ENCODE measurements around the gene RERE.
A peak's percentile ranks its signal among the peaks of the same experiment; 100 is the strongest.
"Not testable (repeated sequence)": the region's sequence is repeated elsewhere in the genome, so short reads cannot be mapped to it uniquely, and the experiment has no call there.

The RERE gene

GRCh38 chr1:8619917-8620502 is 197.4 kb downstream of the RERE start:
- not testable (repeated sequence) for H3K4me3 ChIP-seq (replicated peaks; ENCODE audit: low read depth, low read length)

GRCh38 chr1:8619419-8619818 is 198.0 kb downstream of the RERE start:
- DNase-seq (ENCODE audit: low read depth); H3K4me3 ChIP-seq (replicated peaks; ENCODE audit: low read depth, low read length): not testable (repeated sequence)

More at GRCh38 chr1:8619917-8620502, 197.4 kb downstream of the RERE start:
- DNase-seq (ENCODE audit: low read depth), result not testable (repeated sequence)

- not testable (repeated sequence) for H3K4me3 ChIP-seq (replicated peaks; ENCODE audit: low read depth, low read length)
- peak; percentile 32 for TF ChIP-seq CTCF (IDR thresholded peaks at IDR 0.05; ENCODE audit: low read length, missing control alignments)
- peak; percentile 83 for DNase-seq (ENCODE audit: low read depth)
These were observed 200.6 kb downstream of the RERE start for GRCh38 chr1:8616791-8617190.

GRCh38 chr1:8611634-8612515 is 205.6 kb downstream of the RERE start:
- H3K4me3 ChIP-seq (replicated peaks; ENCODE audit: low read depth, low read length); DNase-seq (ENCODE audit: low read depth): not testable (repeated sequence)

- no peak for DNase-seq (ENCODE audit: low read depth)
- TF ChIP-seq CTCF (IDR thresholded peaks at IDR 0.05; ENCODE audit: low read length, missing control alignments), result no peak
- H3K4me3 ChIP-seq (replicated peaks; ENCODE audit: low read depth, low read length), result no peak overlapping the region
These were observed 209.5 kb downstream of the RERE start for GRCh38 chr1:8607906-8608305.

GRCh38 chr1:8604041-8604945 is 213.1 kb downstream of the RERE start:
- TF ChIP-seq CTCF (IDR thresholded peaks at IDR 0.05; ENCODE audit: low read length, missing control alignments), result no peak
- no peak overlapping the region for H3K4me3 ChIP-seq (replicated peaks; ENCODE audit: low read depth, low read length)
- DNase-seq (ENCODE audit: low read depth), result no peak

GRCh38 chr1:8603220-8603616 is 214.2 kb downstream of the RERE start:
- peak; percentile 75 for DNase-seq (ENCODE audit: low read depth)
- no peak overlapping the region for H3K4me3 ChIP-seq (replicated peaks; ENCODE audit: low read depth, low read length)
- no peak for TF ChIP-seq CTCF (IDR thresholded peaks at IDR 0.05; ENCODE audit: low read length, missing control alignments)

- TF ChIP-seq CTCF (IDR thresholded peaks at IDR 0.05; ENCODE audit: low read length, missing control alignments), result no peak
- H3K4me3 ChIP-seq (replicated peaks; ENCODE audit: low read depth, low read length), result no peak overlapping the region
- no peak for DNase-seq (ENCODE audit: low read depth)
These were observed 214.8 kb downstream of the RERE start for GRCh38 chr1:8602471-8603219.
